ENCODE data around the gene TTC1. TPM values are rescaled to one million over a fixed set of nuclear protein-coding genes. Genes with fewer than 3 reads are reported as not detected.

The TTC1 gene
- total RNA-seq, 4 donors from 2014 or later: 39.9 to 67.9 (median 56.3) TPM

GRCh38 chr5:160020964-160021363 is 12.0 kb downstream of the TTC1 start:
- no peaks in the 10 kb centered on the region for H3K27me3 ChIP-seq
- H3K4me1 ChIP-seq: peaks cover 6 to 13% of the 10 kb centered on the region in 2 donors
- in situ Hi-C loops (cut with MboI; ENCODE audit: low sequenced_read_pairs in 4 of 4) (loop anchor here (5.0 to 10.0 kb wide), 4 partner anchors 94 to 374 kb away; partner anchors contain the start of gene PWWP2A (in 1 of the 4)), intact Hi-C loops (cut with DNase I; ENCODE audit: low total_unique reads) (loop anchor here (1.0 to 5.0 kb wide), 2 partner anchors 96 to 324 kb away; partner anchors contain the start of gene PWWP2A)
- no peak for TF ChIP-seq CTCF (IDR thresholded peaks at IDR 0.05 in 4 of 5, conservative IDR thresholded peaks at IDR 0.05 in 1 of 5)
- no peak for TF ChIP-seq POLR2A (IDR thresholded peaks at IDR 0.05)
- ATAC-seq (no peak), DNase-seq (no peak)
- no peak overlapping the region for H3K4me3 ChIP-seq
- H3K27ac ChIP-seq: no peak overlapping the region
- H3K36me3 ChIP-seq: peaks cover 0 to 13% of the 10 kb centered on the region in 2 donors
- H3K9me3 ChIP-seq: no peaks in the 10 kb centered on the region

- Histone ChIP-seq H3K4me1 (peaks cover 6 to 13% of the 10 kb centered on the region in 2 donors), H3K36me3 (peaks cover 0 to 7% of the 10 kb centered on the region in 2 donors), H3K27ac (no peak overlapping the region), H3K9me3 (no peaks in the 10 kb centered on the region), H3K27me3 (no peaks in the 10 kb centered on the region), H3K4me3 (no peak overlapping the region)
- intact Hi-C loops (cut with DNase I; ENCODE audit: low total_unique reads): loop anchor here (1.0 to 5.0 kb wide), 2 partner anchors 95 to 323 kb away; partner anchors contain the start of gene PWWP2A
- TF ChIP-seq CTCF (IDR thresholded peaks at IDR 0.05 in 4 of 5, conservative IDR thresholded peaks at IDR 0.05 in 1 of 5) (peak; percentile 61 to 85 (median 77)), POLR2A (IDR thresholded peaks at IDR 0.05) (no peak)
- ATAC-seq (peak; percentile 89 to 91), DNase-seq (no peak)
- in situ Hi-C loops (cut with MboI; ENCODE audit: low sequenced_read_pairs in 4 of 4): loop anchor here (5.0 to 10.0 kb wide), 4 partner anchors 93 to 373 kb away; partner anchors contain the start of gene PWWP2A (in 1 of the 4)
These were observed 13.0 kb downstream of the TTC1 start for GRCh38 chr5:160021831-160022446.

DNA sequence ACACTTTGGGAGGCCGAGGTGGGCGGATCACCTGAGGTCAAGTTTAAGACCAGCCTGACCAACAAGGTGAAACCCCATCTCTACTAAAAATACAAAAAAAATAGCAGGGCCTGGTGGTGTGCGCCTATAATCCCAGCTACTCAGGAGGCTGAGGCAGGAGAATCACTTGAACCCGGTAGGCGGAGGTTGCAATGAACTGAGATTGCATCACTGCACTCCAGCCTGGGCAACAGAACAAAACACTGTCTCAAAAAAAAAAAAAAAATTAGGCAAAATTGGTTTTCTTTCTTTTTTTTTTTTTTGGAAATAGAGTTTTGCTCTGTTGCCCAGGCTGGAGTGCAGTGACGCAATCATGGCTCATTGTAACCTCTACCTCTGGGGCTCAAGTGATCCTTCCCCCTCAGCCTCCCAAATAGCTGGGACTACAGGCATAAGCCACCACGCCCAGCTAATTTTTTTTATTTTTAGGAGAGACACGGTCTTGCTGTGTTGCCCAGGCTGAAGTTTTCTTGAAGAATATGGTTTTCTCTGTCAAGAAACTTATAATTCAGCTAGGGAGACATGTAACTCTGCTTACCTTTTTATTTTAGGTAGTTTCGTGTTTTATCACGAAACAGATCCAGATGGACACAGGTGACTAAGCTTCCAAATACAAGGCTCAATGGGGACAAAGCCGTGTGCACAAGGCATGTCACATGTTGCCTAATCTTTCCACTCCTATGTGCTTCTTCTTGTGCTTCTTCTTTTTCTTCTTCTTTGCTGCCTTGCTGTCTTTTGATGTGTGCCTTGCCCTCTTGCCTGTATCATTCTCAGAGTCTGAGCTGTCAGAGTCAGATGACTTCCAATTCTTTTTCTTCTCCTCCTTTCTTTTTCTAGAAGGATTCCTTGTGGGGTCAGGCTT is 14.3 kb downstream of the TTC1 start:
- in situ Hi-C loops (cut with MboI; ENCODE audit: low sequenced_read_pairs in 4 of 4) (loop anchor here (5.0 to 10.0 kb wide), 4 partner anchors 92 to 372 kb away; partner anchors contain the start of gene PWWP2A (in 1 of the 4)), intact Hi-C loops (cut with DNase I; ENCODE audit: low total_unique reads) (loop anchor here (5.0 kb wide), 1 partner anchor 94 kb away; the partner anchor contains the start of gene PWWP2A)
- DNase-seq (no peak), ATAC-seq (no peak)
- Histone ChIP-seq H3K36me3 (peaks cover 0 to 7% of the 10 kb centered on the region in 2 donors), H3K4me3 (no peak overlapping the region), H3K4me1 (peaks cover 6 to 13% of the 10 kb centered on the region in 2 donors), H3K9me3 (no peaks in the 10 kb centered on the region), H3K27me3 (no peaks in the 10 kb centered on the region), H3K27ac (no peak overlapping the region)
- TF ChIP-seq CTCF (IDR thresholded peaks at IDR 0.05 in 4 of 5, conservative IDR thresholded peaks at IDR 0.05 in 1 of 5) (no peak), POLR2A (IDR thresholded peaks at IDR 0.05) (no peak)

- no peak for DNase-seq
- Histone ChIP-seq H3K36me3 (peaks cover 0 to 11% of the 10 kb centered on the region in 2 donors), H3K4me3 (no peak overlapping the region), H3K9me3 (no peaks in the 10 kb centered on the region), H3K4me1 (peaks cover 6 to 13% of the 10 kb centered on the region in 2 donors), H3K27me3 (no peaks in the 10 kb centered on the region), H3K27ac (no peak overlapping the region)
- TF ChIP-seq POLR2A (IDR thresholded peaks at IDR 0.05) (no peak), CTCF (IDR thresholded peaks at IDR 0.05 in 4 of 5, conservative IDR thresholded peaks at IDR 0.05 in 1 of 5) (no peak)
- intact Hi-C loops (cut with DNase I; ENCODE audit: low total_unique reads): loop anchor here (5.0 kb wide), 1 partner anchor 93 kb away; the partner anchor contains the start of gene PWWP2A
- no peak for ATAC-seq
- in situ Hi-C loops (cut with MboI; ENCODE audit: low sequenced_read_pairs in 4 of 4): loop anchor here (5.0 to 10.0 kb wide), 4 partner anchors 91 to 371 kb away; partner anchors contain the start of gene PWWP2A (in 1 of the 4)
These were observed 15.1 kb downstream of the TTC1 start for GRCh38 chr5:160023908-160024630.

Data from gastrocnemius medialis (tissue), 4 donors.